Liver (tissue), 3 donors: ENCODE results near the gene EHD1.
A peak's percentile ranks its signal among the peaks of the same experiment; 100 is the strongest.

Source experiments
- CTCF ChIP-seq: fragments of 150-350 bp; IDR thresholded peaks from 2 replicates; pipeline ENCODE4 v1.5.1; 2017; ENCODE audit warnings: improper control_type of control experiment, low read depth, low read length; ENCODE audit not compliant: missing input control
- HNF4A ChIP-seq, 2 donors: conservative IDR thresholded peaks; 2 replicates each; pipeline ENCODE4 v1.6.1; 2016; ENCODE audit warnings: antibody characterized with exemption in 2 of 2, mild to moderate bottlenecking in 2 of 2
- donor health status: healthy.
- donor health status: healthy.

- TF ChIP-seq CTCF (peak; percentile 35), HNF4A (conservative IDR thresholded peaks at IDR 0.05) (peak in 1 of 2 donors; percentile 22)
Measured at GRCh38 chr11:64878494-64879243, at the start of gene EHD1.
